ENCODE results near the gene SLC15A3.

DNA sequence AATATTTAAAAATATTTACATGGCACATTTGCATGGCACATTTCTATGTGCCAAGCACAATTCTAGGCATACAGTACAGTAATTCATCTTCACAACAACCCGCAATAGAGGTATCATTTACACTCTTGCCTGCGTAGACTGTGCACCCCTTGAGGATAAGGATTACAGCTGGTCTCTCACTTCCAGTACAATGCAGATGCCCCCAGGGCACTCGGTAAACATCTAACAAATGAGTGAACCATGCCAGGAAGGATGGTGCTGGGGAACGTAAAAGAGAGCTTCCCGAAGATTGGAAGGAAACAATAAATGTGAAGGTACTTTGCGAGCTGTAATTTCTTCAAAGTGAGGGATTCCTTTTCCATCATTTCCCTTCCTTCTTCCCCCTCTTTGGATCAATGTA is 46.9 kb downstream of the SLC15A3 start:
- TF ChIP-seq, protein P1, sequence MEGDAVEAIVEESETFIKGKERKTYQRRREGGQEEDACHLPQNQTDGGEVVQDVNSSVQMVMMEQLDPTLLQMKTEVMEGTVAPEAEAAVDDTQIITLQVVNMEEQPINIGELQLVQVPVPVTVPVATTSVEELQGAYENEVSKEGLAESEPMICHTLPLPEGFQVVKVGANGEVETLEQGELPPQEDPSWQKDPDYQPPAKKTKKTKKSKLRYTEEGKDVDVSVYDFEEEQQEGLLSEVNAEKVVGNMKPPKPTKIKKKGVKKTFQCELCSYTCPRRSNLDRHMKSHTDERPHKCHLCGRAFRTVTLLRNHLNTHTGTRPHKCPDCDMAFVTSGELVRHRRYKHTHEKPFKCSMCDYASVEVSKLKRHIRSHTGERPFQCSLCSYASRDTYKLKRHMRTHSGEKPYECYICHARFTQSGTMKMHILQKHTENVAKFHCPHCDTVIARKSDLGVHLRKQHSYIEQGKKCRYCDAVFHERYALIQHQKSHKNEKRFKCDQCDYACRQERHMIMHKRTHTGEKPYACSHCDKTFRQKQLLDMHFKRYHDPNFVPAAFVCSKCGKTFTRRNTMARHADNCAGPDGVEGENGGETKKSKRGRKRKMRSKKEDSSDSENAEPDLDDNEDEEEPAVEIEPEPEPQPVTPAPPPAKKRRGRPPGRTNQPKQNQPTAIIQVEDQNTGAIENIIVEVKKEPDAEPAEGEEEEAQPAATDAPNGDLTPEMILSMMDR (IDR thresholded peaks at IDR 0.05), result no peak
- TF ChIP-seq POLR2AphosphoS5 (IDR thresholded peaks at IDR 0.05) (no peak), EP300 (IDR thresholded peaks at IDR 0.05) (no peak)

Measured in esophagus muscularis mucosa (tissue), 4 donors.